NT2/D1 (cell line): ENCODE measurements around the gene ASB6.

Experiments used
- SUZ12 ChIP-seq: IDR thresholded peaks from 2 replicates; pipeline ENCODE4 v1.6.1; 2011; ENCODE audit not compliant: insufficient read length, insufficient read depth; ENCODE audit errors: extremely low read depth
- YY1 ChIP-seq: IDR thresholded peaks from 2 replicates; pipeline ENCODE4 v1.6.1; 2011; ENCODE audit not compliant: insufficient read length, insufficient read depth
- ZNF274 ChIP-seq: IDR thresholded peaks from 2 replicates; pipeline ENCODE4 v1.6.1; 2011; ENCODE audit warnings: mild to moderate bottlenecking, low read depth, low read length

GRCh38 chr9:129671065-129671464 is 29.1 kb upstream of the ASB6 start:
- TF ChIP-seq YY1 (no peak), ZNF274 (no peak), SUZ12 (no peak)
